ENCODE results near the gene TCP11L2.
"Not testable (repeated sequence)": the region's sequence is repeated elsewhere in the genome, so short reads cannot be mapped to it uniquely, and the experiment has no call there.

The TCP11L2 gene

DNA sequence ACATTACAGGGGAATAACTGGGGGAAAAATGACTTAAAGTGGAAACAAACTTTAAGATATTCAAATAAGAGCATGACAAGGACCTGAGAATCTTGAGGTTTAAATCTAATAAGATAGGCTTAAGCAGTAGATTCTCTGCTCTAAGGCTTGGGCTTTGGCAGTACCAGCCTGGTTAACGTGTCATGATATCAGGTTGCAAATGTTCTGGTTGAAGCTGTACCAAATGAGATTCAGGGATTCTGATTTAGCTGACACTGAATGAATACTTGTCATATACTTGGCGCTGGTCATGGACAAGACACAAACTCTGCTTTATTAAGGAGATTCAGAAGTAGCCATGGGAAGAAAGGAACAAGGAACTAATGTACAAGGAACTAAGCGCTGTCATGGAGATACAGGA is 6.1 kb downstream of the TCP11L2 start:
- TF ChIP-seq, protein P1, sequence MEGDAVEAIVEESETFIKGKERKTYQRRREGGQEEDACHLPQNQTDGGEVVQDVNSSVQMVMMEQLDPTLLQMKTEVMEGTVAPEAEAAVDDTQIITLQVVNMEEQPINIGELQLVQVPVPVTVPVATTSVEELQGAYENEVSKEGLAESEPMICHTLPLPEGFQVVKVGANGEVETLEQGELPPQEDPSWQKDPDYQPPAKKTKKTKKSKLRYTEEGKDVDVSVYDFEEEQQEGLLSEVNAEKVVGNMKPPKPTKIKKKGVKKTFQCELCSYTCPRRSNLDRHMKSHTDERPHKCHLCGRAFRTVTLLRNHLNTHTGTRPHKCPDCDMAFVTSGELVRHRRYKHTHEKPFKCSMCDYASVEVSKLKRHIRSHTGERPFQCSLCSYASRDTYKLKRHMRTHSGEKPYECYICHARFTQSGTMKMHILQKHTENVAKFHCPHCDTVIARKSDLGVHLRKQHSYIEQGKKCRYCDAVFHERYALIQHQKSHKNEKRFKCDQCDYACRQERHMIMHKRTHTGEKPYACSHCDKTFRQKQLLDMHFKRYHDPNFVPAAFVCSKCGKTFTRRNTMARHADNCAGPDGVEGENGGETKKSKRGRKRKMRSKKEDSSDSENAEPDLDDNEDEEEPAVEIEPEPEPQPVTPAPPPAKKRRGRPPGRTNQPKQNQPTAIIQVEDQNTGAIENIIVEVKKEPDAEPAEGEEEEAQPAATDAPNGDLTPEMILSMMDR (IDR thresholded peaks at IDR 0.05; ENCODE audit: borderline replicate concordance, control extremely low read depth, extremely low read depth, insufficient read depth, missing control alignments) = no peak
- in situ Hi-C loops (cut with MboI; ENCODE audit: low sequenced_read_pairs, unreplicated experiment) = no loop called here
- DNase-seq (ENCODE audit: low spot score) = no peak

DNA sequence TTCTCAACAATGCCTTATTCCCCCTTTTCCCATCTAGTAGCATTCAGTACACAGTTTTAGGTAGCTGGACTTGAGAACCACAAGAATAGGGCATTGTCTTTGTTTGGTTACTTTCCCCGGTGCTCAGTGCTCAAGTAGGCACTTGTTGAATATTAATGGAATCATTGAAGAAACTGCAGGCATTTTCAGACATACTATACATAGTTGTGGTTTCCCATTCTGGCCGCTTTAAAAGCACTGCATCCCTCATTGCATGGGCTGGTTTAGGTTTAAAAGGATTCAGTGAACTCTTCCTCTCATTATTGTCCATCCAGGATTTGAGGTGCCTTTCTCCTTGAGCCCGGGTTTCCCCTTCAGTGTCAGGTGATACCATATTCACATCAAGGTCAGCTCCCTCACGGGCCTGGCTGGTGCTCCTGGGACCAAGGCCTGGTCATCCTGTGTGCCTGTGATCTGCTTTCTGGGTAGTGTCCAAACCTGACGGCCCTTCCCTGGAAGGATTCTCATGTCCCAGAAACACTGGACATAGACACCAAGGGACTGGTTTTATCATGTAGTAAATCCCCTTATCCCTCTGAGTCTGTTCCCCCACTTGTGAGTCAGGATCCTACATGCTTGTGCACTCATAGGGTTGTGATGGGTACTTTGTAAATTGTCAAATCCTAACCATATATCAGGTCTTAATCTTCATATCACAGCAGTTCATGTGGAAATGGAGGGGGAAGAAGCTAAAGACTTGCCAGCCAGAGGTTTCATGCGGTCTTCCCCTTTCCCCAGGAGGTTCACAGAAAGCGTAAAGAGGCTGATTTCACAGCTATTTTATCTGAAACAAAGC is 7.4 kb downstream of the TCP11L2 start:
- in situ Hi-C loops (cut with MboI; ENCODE audit: low sequenced_read_pairs, unreplicated experiment) = no loop called here
- no peak for DNase-seq (ENCODE audit: low spot score)
- TF ChIP-seq, protein P1 (IDR thresholded peaks at IDR 0.05; ENCODE audit: borderline replicate concordance, control extremely low read depth, extremely low read depth, insufficient read depth, missing control alignments) = no peak

DNA sequence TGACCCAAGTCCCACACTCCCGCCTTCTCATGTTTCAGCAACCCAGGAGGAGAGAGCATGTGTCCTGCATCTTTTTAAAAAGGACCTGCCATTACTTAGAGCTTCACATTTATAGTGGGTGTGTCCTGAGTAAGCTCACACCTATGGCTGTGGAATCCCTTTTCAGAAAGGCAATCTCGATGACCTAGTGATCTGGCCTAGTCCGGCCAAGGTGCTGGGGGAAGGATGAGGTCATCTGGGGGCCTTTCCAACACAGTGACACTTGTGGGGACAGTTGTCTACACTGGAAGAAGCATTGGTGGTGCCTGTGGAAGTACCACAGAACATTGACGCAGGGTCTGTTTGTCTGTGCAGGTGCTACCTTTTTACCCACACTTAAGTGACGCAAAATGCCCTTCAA is 8.2 kb downstream of the TCP11L2 start:
- DNase-seq (ENCODE audit: low spot score) = no peak
- in situ Hi-C loops (cut with MboI; ENCODE audit: low sequenced_read_pairs, unreplicated experiment) = no loop called here
- TF ChIP-seq, protein P1 (IDR thresholded peaks at IDR 0.05; ENCODE audit: borderline replicate concordance, control extremely low read depth, extremely low read depth, insufficient read depth, missing control alignments) = no peak

DNA sequence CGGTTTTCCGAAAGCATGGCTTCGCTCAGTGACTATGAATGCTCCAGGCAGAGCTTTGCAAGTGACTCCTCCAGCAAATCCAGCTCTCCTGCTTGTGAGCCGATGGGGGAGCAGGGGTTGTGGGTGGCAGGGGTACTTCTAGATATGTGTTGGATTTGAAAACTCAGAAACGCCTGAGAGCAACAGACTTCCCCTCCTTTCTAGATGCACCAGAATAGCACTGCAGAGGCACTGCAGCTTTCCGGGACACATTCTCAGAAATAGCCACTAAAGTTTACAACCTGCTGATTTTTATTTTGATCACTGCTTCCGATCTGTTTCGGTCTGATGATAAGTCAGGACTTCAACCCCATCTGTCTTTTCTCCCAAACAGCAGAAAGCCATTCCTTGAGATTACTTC is 8.6 kb downstream of the TCP11L2 start:
- TF ChIP-seq, protein P1 (IDR thresholded peaks at IDR 0.05; ENCODE audit: borderline replicate concordance, control extremely low read depth, extremely low read depth, insufficient read depth, missing control alignments) = no peak
- DNase-seq (ENCODE audit: low spot score) = no peak
- in situ Hi-C loops (cut with MboI; ENCODE audit: low sequenced_read_pairs, unreplicated experiment) = no loop called here

DNA sequence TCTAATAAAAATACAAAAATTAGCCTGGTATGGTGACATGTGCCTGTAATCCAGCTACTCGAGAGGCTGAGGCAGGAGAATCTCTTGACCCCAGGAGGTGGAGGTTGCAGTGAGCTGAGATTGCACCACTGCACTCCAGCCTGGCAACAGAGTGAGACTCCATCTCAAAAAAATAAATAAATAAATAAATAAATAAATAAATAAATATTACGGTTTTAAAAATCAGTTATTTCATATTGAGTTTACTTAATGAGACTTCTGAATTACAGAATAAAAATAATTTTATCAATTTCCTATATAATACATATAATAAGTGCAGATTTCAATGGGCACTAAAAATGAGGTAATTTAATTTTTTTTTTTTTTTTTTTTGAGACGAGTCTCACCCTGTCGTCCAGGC is 10.9 kb downstream of the TCP11L2 start:
- DNase-seq (ENCODE audit: low spot score); in situ Hi-C loops (cut with MboI; ENCODE audit: low sequenced_read_pairs, unreplicated experiment): not testable (repeated sequence)

DNA sequence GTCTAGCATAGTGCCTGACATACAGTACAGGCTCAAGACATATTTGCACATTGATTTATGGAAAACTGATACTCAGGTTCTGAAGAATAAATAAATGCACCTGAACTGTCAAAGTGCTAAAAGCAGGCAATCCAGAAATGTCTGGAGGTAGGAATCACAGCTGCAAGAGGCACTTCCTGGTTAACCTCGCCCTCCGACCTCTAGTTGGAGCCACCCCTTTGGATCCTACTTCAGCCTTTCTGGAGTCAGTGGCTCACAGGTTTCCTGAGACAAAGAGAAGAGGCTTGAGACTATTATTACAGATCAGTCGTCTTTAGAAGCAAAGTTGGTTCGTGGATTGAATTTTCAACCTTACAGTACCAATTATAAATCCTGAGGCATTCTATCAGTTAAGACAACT is 13.0 kb downstream of the TCP11L2 start:
- no peak for DNase-seq (ENCODE audit: low spot score)
- TF ChIP-seq, protein P1 (IDR thresholded peaks at IDR 0.05; ENCODE audit: borderline replicate concordance, control extremely low read depth, extremely low read depth, insufficient read depth, missing control alignments) = no peak
- in situ Hi-C loops (cut with MboI; ENCODE audit: low sequenced_read_pairs, unreplicated experiment) = no loop called here

DNA sequence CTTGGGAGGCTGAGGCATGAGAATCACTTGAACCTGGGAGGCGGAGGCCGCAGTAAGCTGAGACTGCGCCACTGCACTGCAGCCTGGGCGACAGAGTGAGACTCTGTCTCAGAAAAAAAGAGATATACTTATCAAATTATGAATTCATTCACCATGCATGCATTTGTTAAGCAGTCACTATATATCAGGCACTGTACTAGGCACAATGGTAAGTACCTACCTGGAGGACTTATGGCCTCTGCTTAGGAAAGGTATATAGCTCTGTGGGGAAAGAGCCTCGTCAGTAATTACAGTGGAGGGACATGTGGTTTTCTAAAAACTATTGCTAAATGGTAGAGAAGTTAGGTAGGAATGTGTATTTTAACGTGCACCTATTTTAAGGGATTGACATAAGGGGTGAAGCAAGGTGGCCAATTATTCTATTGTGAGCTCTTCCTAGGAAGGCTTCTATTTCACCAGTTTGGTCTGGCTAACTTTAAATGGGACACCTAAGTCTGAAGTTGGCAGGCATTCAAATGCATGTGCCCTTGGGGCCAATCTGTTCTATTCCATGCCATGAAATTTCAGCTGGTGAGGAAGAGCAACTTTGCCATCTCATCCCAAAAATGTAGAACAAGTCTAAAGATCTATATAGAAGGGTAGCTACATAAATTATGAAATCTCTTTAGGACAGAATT is 15.0 kb downstream of the TCP11L2 start:
- TF ChIP-seq, protein P1 (IDR thresholded peaks at IDR 0.05; ENCODE audit: borderline replicate concordance, control extremely low read depth, extremely low read depth, insufficient read depth, missing control alignments) = no peak
- in situ Hi-C loops (cut with MboI; ENCODE audit: low sequenced_read_pairs, unreplicated experiment) = no loop called here
- DNase-seq (ENCODE audit: low spot score) = no peak

Data from GM13976 (cell line).